GM06990 (cell line): Measurements from ENCODE around the gene CCDC57.

Experiments used
- DNase-seq: peaks from one replicate; pipeline ENCODE4 v3.0.0-alpha.2; 2011; ENCODE audit not compliant: insufficient read length; ENCODE audit errors: extremely low read depth
- H3K27me3 ChIP-seq: replicated peaks from 2 replicates; pipeline ENCODE4 v1.6.0; 2011; ENCODE audit warnings: low read length; ENCODE audit not compliant: control insufficient read depth, insufficient read depth
- H3K36me3 ChIP-seq: 2 replicates; pipeline ENCODE4 v1.5.1; 2011; ENCODE audit warnings: low read length; ENCODE audit not compliant: control insufficient read depth, insufficient read depth
- H3K4me3 ChIP-seq: replicated peaks from 2 replicates; pipeline ENCODE4 v1.5.1; 2011; ENCODE audit warnings: low read depth, mild to moderate bottlenecking, control low read depth, low read length
- TF ChIP-seq, protein P1 (sequence below): IDR thresholded peaks from 2 replicates; pipeline ENCODE4 v1.5.1; 2011; ENCODE audit warnings: low read length, control low read depth, mild to moderate bottlenecking, inconsistent platforms; ENCODE audit not compliant: insufficient read depth, poor library complexity, severe bottlenecking

CCDC57 gene

DNA sequence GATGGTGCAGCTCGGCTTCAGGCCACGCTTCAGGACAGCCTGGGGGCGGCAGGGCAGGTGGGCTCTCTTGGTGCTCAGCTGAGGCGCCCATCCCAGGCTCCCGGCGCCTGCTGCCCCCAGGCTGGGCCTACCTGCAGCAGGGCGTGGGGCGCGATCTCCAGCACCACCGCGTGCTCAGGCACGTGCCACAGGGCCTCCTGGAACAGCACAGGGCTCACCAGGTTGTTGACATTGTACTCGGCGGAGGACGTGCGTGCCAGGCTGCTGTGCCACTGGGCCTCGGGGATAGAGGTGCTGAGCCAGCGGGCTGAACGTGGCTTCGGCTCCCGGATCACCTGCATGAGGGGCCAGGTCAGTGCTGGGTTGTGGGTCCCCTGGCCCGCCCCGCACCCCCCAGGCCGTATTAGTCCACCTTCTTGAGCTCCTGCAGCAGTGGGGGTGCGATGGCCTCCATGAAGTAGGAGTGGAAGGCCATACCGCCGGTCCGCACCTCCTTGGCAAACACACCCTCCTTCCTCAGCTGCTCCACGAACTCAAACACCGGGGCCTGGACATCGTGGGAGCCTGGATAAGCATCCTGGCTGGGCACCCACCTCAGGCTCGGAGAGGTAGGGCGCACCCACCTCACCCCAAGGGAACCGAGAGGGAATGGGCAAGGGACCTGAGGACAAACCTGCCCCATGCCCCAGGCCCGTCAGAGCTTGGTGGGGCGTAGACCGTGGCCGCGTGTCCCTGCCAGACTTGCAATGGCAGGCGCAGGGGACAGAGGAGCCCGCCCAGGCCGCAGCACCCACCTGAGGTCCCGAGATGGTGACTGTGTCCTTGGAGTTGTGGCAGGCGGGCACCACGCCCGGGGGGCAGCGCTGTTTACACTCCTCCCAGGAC lies 123.6 kb downstream of the CCDC57 start:
- TF ChIP-seq, protein P1, sequence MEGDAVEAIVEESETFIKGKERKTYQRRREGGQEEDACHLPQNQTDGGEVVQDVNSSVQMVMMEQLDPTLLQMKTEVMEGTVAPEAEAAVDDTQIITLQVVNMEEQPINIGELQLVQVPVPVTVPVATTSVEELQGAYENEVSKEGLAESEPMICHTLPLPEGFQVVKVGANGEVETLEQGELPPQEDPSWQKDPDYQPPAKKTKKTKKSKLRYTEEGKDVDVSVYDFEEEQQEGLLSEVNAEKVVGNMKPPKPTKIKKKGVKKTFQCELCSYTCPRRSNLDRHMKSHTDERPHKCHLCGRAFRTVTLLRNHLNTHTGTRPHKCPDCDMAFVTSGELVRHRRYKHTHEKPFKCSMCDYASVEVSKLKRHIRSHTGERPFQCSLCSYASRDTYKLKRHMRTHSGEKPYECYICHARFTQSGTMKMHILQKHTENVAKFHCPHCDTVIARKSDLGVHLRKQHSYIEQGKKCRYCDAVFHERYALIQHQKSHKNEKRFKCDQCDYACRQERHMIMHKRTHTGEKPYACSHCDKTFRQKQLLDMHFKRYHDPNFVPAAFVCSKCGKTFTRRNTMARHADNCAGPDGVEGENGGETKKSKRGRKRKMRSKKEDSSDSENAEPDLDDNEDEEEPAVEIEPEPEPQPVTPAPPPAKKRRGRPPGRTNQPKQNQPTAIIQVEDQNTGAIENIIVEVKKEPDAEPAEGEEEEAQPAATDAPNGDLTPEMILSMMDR, result no peak

DNA sequence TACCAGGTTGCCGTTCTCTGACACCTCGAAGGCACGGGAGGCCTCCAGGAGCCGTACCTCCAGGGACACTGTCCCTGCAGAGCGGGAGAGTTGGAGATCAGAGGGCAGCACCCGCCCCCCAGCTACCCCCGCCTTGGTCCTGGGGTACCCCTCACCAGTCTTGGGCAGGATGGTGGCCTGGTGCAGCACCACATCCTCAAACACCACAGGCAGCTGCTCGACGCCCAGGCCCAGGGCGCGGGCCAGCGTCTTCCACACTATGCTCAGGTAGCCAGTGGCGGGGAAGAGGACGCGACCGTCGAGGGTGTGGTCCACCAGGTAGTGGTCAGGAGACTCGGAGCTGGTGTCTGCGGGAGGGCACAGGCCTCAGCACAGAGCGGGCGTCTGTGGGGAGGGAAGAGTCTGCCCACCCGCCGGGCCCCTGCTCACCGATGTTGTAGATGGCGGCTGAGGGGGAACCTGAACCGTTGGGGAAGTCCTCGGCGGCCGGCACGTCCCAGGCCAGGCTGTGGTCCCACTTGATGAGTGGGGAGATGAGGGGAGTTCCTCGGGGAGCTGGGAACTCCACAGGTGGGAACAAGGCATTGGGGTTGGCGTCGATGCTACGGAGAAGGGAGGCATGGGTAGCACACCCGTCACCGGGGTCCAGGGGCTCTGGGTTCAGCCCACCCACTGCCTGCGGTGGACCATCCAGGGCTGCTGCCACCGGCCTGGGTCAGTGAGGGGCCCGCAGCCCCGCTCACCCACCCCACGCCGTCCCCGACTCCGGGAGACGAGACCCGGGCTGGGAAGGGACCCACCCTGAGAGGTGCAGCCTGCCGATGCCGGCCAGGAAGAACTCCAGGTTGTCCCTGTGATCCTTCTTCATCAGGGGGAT lies 124.4 kb downstream of the CCDC57 start:
- Histone ChIP-seq H3K27me3 (no peaks in the 10 kb centered on the region), H3K4me3 (no peak overlapping the region), H3K36me3 (peaks cover 70% of the 10 kb centered on the region)
- TF ChIP-seq, protein P1, result no peak
- DNase-seq, result no peak

More for the DNA sequence above, 123.6 kb downstream of the CCDC57 start:
- no peaks in the 10 kb centered on the region for H3K27me3 ChIP-seq
- peak; percentile 17 for DNase-seq
- H3K36me3 ChIP-seq, result peaks cover 70% of the 10 kb centered on the region
- H3K4me3 ChIP-seq, result no peak overlapping the region

DNA sequence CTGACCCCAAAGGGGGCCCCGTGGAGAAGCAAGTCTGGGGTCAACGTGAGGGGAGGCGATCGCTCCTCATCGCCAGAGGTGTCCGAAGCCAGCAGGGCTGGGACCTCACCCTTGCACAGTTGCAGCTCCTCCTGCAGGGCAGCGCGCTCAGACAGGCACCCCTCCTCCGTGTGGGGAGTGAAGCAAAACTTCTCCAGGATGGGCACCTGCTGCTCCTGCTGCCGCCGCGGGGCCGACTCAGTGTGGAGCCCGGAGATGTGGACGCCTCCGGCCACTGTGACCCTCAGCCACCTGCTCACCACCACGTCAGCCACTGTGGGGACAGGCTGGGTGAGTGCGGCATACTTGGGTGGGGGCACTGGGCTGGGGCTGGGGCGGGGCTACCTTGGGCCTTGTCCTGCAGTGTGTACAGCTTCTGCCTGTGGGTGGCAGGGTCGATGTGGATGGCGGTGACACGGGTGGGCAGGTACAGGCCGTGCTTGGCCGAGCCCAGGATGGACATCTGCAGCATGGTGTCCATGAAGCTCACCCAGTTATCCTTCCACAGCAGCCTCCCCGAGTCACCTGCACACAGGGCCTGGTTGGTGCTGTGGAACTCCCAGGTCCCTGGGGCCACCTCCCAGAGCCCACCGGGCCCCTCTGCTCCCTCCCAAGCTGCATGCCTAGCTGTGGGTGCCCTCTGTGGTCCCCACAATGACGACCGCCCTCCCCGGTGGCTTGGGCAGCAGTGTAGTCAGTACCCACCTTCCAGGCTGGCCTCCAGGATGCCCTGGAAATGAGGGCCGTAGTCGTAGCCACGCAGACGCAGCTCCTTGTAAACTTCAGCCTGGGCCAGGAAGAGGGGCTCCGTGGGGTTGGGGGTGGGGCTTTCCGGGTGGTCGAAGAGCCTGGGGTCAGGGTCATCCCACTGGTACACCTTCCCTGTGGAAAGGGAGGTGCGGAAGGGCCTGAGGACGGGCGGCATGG lies 125.4 kb downstream of the CCDC57 start:
- H3K4me3 ChIP-seq, result no peak overlapping the region
- H3K36me3 ChIP-seq, result peaks cover 74% of the 10 kb centered on the region
- TF ChIP-seq, protein P1, result no peak
- peak; percentile 22 for DNase-seq
- H3K27me3 ChIP-seq, result no peaks in the 10 kb centered on the region

DNA sequence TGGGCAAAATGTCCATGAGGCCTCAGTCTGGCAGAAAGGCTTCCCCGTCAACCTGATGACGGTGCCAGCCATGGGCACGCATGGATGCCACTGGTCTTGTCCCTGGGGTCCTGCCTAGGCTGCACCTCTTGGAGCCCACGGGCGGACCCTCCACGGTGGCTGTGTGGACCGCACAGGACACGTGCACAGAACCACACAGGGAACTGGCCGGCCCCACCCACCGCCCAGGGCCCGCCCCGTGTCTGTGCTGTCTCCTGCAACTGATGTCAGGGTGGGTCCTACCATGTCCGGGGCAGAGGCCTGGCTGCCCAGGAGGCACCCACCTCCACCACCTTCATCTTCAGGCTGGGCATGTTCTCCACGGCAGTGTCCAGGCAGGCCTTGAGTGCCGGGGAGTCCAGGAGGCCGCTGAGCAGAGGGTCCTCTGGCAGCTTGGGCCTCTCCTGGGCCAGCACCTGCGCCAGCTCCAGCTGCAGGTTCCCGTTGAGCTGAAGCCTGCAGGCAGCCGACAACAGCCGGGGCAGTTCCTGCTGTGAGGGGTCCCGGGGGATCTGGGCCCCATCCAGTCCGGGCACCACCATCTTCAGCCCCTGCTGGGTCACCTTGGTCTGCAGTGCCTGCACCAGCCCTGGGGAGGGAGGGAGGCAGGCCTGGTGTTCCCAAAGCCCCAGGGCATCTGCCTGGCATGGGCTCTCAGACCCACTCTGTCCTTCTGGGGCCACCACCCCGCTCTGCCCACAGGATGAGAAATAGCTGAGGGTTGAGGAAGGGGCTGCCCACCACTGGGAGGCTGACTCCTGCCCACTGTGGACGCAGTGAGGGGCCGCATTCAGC lies 126.5 kb downstream of the CCDC57 start:
- Histone ChIP-seq H3K36me3 (peaks cover 70% of the 10 kb centered on the region), H3K4me3 (no peak overlapping the region), H3K27me3 (no peaks in the 10 kb centered on the region)
- TF ChIP-seq, protein P1, result no peak
- DNase-seq, result peak; percentile 15
